Vagina (tissue), 2 donors: ENCODE data around the gene MISFA.

Experiments
- POLR2A ChIP-seq, 2 donors: fragments of 450-650 bp; IDR thresholded peaks; one replicate each; pipeline ENCODE4 v1.6.1; 2017; ENCODE audit warnings: antibody characterized with exemption in 2 of 2, mild to moderate bottlenecking in 2 of 2, moderate library complexity in 2 of 2
- POLR2AphosphoS5 ChIP-seq, 2 donors: sonication (generic); formaldehyde crosslinking; IDR thresholded peaks; one replicate each; pipeline ENCODE4 v1.9.0; 2017; ENCODE audit warnings: antibody characterized with exemption in 2 of 2, mild to moderate bottlenecking in 2 of 2, low read depth in 1 of 2; ENCODE audit not compliant: insufficient read depth in 1 of 2
- TF ChIP-seq, protein P1 (sequence below), 3 experiments: fragments of 450-650 bp in 2 of 3; fragments of 200-600 bp in 1 of 3; sonication (generic) in 1 of 3; IDR thresholded peaks; one replicate each; pipeline ENCODE4 v1.5.1; 2017 to 2019; ENCODE audit warnings: antibody characterized with exemption in 3 of 3, mild to moderate bottlenecking in 2 of 3, moderate library complexity in 2 of 3

DNA sequence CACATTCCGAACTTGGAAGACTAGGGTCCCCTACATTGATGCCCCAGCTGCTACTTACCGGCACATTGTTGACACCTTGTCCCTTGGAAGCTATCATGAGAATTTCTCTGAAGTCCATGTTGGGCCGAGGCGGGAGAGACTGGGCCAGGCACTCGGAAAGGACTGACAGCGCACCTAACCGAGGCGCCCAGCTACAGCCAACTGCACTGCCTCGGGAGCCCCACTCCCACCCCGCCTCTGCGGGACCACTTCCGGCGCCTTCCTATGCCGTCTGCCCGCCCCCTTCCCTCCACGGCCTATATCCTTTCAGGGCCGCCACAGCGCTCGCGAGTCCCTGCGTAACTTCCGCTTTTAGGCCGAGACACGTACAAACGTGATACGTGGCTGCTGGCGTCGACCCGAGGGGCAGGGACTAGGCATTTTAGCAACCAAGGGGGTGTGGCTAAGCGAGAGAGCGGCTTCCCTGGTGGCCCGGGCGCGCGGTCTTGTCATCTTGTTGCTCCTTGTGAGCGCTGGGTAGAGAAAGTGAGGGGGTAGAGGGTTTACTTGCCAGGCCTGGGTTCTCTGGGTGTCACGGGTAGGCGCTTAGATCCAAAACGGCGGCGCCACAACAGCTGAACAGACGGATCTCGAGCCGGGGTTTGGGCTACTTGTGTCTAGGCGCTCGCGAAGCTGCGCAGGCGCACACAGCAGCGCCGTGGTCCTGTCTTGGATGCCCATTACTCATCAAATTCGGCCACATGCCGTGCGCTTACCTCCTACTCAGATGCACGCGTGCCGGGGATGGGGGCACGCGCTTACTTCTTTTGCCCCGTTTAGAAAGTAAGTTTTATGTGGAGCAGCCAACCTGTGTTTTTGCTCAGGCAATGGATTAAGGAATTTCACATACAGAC is 34.8 kb downstream of the MISFA start, which contains the start of gene SPTY2D1:
- TF ChIP-seq POLR2A (IDR thresholded peaks at IDR 0.05) (peak in 1 of 2 donors; percentile 66), POLR2AphosphoS5 (IDR thresholded peaks at IDR 0.05; ENCODE audit: insufficient read depth in 1 of 2, low read depth in 1 of 2) (peak; percentile 97)
- TF ChIP-seq, protein P1, sequence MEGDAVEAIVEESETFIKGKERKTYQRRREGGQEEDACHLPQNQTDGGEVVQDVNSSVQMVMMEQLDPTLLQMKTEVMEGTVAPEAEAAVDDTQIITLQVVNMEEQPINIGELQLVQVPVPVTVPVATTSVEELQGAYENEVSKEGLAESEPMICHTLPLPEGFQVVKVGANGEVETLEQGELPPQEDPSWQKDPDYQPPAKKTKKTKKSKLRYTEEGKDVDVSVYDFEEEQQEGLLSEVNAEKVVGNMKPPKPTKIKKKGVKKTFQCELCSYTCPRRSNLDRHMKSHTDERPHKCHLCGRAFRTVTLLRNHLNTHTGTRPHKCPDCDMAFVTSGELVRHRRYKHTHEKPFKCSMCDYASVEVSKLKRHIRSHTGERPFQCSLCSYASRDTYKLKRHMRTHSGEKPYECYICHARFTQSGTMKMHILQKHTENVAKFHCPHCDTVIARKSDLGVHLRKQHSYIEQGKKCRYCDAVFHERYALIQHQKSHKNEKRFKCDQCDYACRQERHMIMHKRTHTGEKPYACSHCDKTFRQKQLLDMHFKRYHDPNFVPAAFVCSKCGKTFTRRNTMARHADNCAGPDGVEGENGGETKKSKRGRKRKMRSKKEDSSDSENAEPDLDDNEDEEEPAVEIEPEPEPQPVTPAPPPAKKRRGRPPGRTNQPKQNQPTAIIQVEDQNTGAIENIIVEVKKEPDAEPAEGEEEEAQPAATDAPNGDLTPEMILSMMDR (IDR thresholded peaks at IDR 0.05), result peak in 1 of 3 experiments; percentile 6
